OCI-LY7 (cell line): ENCODE results near the gene DNAJB14.

Source experiments
- CTCF ChIP-seq: fragments of 200-600 bp; sonication (generic); conservative IDR thresholded peaks from 2 replicates; pipeline ENCODE4 v1.5.1; 2014; ENCODE audit warnings: mild to moderate bottlenecking, antibody characterized with exemption, low read length, moderate library complexity, mixed read lengths
- EZH2phosphoT487 ChIP-seq: fragments of 200-600 bp; sonication (generic); IDR thresholded peaks from 2 replicates; pipeline ENCODE4 v1.6.1; 2018; ENCODE audit warnings: low read depth, borderline replicate concordance, mild to moderate bottlenecking, mixed run types, antibody characterized with exemption, low read length, moderate library complexity, mixed read lengths

- TF ChIP-seq EZH2phosphoT487, result no peak
- TF ChIP-seq CTCF, result no peak
These were observed 21.9 kb upstream of the DNAJB14 start for GRCh38 chr4:99968330-99968729.
